ENCODE results near the gene SPIRE2. TPM values are rescaled to one million over a fixed set of nuclear protein-coding genes. Genes with fewer than 3 reads are reported as not detected.

Gene SPIRE2
- total and polyA plus RNA-seq, 2 experiments from 2014 or later: 0.55 to 3.6 TPM

DNA sequence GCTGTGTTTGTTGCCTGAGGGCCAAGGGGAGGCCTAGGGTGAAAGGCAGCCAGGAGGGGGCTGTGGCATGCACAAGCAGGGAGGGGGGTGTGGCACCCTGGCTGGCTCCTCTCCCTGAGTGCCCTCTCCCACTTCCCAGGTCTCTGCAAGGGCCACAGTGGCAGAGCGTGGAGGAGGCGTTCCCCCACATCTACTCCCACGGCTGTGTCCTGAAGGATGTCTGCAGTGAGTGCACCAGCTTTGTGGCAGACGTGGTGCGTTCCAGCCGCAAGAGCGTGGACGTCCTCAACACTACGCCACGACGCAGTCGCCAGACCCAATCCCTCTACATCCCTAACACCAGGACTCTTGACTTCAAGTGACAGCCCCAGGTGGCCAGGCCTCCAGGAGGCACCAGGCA, 41.6 kb downstream of the SPIRE2 start:
- TF ChIP-seq EZH2phosphoT487 (IDR thresholded peaks at IDR 0.05; ENCODE audit: insufficient read depth, low read depth): no peak
- DNase-seq: no peak
- Histone ChIP-seq H3K9me2 (ENCODE audit: insufficient read depth) (no peaks in the 10 kb centered on the region), H4K20me1 (ENCODE audit: insufficient read depth) (peaks cover 5% of the 10 kb centered on the region; the same call in 1 of the 2 replicates), H2AFZ (no peak overlapping the region), H3K4me1 (ENCODE audit: insufficient read depth) (peaks cover 9% of the 10 kb centered on the region; the same call in 1 of the 2 replicates), H3K4me2 (ENCODE audit: unreplicated experiment) (no peak overlapping the region), H3K9me3 (ENCODE audit: low read depth) (no peaks in the 10 kb centered on the region), H3K36me3 (ENCODE audit: low read depth) (peaks cover 4% of the 10 kb centered on the region; the same call in 1 of the 2 replicates), H3K27me3 (replicated peaks; ENCODE audit: insufficient read depth) (no peaks in the 10 kb centered on the region), H3K9ac (no peak overlapping the region), H3F3A (ENCODE audit: insufficient read depth) (peaks cover 12% of the 10 kb centered on the region), H3K27ac (no peak overlapping the region), H3K79me2 (ENCODE audit: insufficient read depth) (peaks cover 21% of the 10 kb centered on the region), H3K4me3 (no peak overlapping the region)
- 97 to 98% methylated on average over 12 of the region's 12 CpGs for WGBS, 2 experiments (ENCODE audit: low coverage in 1 of 2, low lambda C conversion rate in 2 of 2, missing lambda C conversion rate in 2 of 2)
- in situ Hi-C loops (cut with MboI): no loop called here

DNA sequence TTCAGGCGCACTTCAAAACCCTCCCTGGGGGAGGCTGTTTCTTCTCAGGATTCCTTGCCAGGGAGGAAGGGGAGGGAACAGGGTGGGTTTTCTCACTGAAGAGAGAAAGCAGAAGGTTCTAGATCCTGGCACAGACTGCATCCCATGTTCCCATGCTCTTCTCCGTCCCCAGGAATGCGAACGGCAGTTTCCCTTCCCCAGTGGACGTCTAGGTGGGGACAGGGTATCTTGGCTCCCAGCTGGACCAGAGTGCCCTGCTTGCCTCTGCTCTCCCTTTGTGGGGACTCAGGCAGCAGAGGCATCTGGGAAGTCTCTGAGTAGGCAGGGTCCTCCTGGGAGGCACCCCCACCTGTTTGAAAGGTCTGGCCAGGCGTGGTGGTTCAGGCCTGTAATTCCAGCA, 42.2 kb downstream of the SPIRE2 start:
- no peak for DNase-seq
- Histone ChIP-seq H3K79me2 (ENCODE audit: insufficient read depth) (peaks cover 27% of the 10 kb centered on the region), H3K9ac (no peak overlapping the region), H3K9me2 (ENCODE audit: insufficient read depth) (no peaks in the 10 kb centered on the region), H3K4me2 (ENCODE audit: unreplicated experiment) (no peak overlapping the region), H3K27ac (no peak overlapping the region), H3K27me3 (replicated peaks; ENCODE audit: insufficient read depth) (no peaks in the 10 kb centered on the region), H2AFZ (no peak overlapping the region), H3F3A (ENCODE audit: insufficient read depth) (peaks cover 11% of the 10 kb centered on the region), H3K4me3 (no peak overlapping the region), H3K36me3 (ENCODE audit: low read depth) (peaks cover 8% of the 10 kb centered on the region; the same call in 1 of the 2 replicates), H4K20me1 (ENCODE audit: insufficient read depth) (peaks cover 8% of the 10 kb centered on the region; the same call in 1 of the 2 replicates), H3K9me3 (ENCODE audit: low read depth) (no peaks in the 10 kb centered on the region), H3K4me1 (ENCODE audit: insufficient read depth) (peaks cover 12% of the 10 kb centered on the region; the same call in 1 of the 2 replicates)
- WGBS, 2 experiments (ENCODE audit: low coverage in 1 of 2, low lambda C conversion rate in 2 of 2, missing lambda C conversion rate in 2 of 2): 96% methylated on average over 6 of the region's 6 CpGs
- TF ChIP-seq EZH2phosphoT487 (IDR thresholded peaks at IDR 0.05; ENCODE audit: insufficient read depth, low read depth): no peak
- TF ChIP-seq EZH2 (IDR thresholded peaks at IDR 0.05; ENCODE audit: insufficient read depth, poor library complexity, severe bottlenecking): no peak
- in situ Hi-C loops (cut with MboI): no loop called here

DNA sequence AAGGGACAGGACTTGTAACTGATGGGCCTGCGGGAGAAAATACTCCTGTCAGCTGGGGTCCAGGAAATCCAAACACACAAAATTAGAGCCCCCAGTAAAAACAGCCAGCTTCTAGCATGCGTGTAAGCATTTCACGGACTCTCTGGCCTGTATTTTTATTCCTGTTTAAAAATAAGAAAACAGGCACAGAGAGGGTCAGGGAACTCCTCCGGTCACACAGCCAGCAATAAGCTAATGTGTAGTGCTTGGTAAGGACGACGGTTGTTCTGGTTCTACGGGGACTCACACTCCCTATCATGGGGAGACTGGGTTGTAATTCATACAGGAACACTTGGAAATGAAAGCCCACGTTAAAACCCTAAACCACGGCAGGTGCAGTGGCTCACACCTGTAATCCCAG, 43.6 kb downstream of the SPIRE2 start:
- no peak for DNase-seq
- Histone ChIP-seq H3K4me2 (ENCODE audit: unreplicated experiment) (no peak overlapping the region), H3K4me1 (ENCODE audit: insufficient read depth) (peaks cover 12% of the 10 kb centered on the region; the same call in 1 of the 2 replicates), H3K27me3 (replicated peaks; ENCODE audit: insufficient read depth) (no peaks in the 10 kb centered on the region), H3K4me3 (no peak overlapping the region), H3K9me2 (ENCODE audit: insufficient read depth) (no peaks in the 10 kb centered on the region), H3K9ac (peak overlapping the region; percentile 99; the same call in 1 of the 2 replicates), H3K36me3 (ENCODE audit: low read depth) (peaks cover 14% of the 10 kb centered on the region; the same call in 1 of the 2 replicates), H3F3A (ENCODE audit: insufficient read depth) (peaks cover 14% of the 10 kb centered on the region), H3K9me3 (ENCODE audit: low read depth) (no peaks in the 10 kb centered on the region), H3K27ac (no peak overlapping the region), H3K79me2 (ENCODE audit: insufficient read depth) (peaks cover 41% of the 10 kb centered on the region), H2AFZ (no peak overlapping the region), H4K20me1 (ENCODE audit: insufficient read depth) (peaks cover 8% of the 10 kb centered on the region; the same call in 1 of the 2 replicates)
- TF ChIP-seq EZH2phosphoT487 (IDR thresholded peaks at IDR 0.05; ENCODE audit: insufficient read depth, low read depth): no peak
- no peak for TF ChIP-seq EZH2 (IDR thresholded peaks at IDR 0.05; ENCODE audit: insufficient read depth, poor library complexity, severe bottlenecking)
- WGBS, 2 experiments (ENCODE audit: low coverage in 1 of 2, low lambda C conversion rate in 2 of 2, missing lambda C conversion rate in 2 of 2): 98% methylated on average over 9 of the region's 9 CpGs
- in situ Hi-C loops (cut with MboI): no loop called here

DNA sequence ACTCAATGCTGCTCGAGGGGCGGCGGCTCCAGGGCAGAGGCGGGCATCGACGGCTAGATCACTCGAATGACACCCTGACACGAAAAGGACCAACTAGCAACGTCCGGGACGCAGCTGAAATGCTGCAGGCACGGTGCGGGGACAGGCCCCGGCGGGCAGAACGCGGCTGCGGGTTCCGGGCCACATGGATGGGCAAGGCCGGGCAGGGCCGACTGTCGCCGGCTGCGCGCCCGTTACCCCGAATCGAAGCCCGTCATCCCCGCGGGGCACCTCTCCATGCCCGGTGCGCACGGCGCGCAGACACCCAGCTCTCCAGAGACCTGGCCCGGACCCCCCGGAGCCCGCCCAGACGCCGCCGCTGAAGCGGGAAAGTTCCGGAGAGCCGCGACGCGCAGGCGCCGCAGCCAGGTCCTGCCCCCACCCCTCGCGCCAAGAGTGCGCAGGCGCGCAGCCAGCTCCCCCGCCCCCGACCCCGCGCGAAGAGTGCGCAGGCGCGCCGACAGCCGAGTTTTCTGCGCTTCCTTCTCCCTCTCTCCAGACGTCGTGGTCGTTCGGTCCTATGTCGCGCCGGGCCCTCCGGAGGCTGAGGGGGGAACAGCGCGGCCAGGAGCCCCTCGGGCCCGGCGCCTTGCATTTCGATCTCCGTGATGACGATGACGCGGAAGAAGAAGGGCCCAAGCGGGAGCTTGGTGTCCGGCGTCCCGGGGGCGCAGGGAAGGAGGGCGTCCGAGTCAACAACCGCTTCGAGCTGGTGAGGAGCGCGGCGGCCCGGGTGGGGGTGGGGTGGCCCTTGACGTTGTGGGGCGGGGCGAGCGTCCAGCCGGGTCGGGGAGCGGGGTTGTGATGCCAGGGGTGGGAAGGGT, 45.1 kb downstream of the SPIRE2 start, which contains the start of gene TCF25:
Gene TCF25, plus strand, starts transcription at position 484 of the 863 bp plus-strand sequence. Its CDS starts 76 bp downstream, at position 560.
- peaks cover 56% of the 10 kb centered on the region for H3K79me2 ChIP-seq (ENCODE audit: insufficient read depth)
- H4K20me1 ChIP-seq (ENCODE audit: insufficient read depth): peaks cover 14% of the 10 kb centered on the region; the same call in 1 of the 2 replicates
- no peak for TF ChIP-seq EZH2phosphoT487 (IDR thresholded peaks at IDR 0.05; ENCODE audit: insufficient read depth, low read depth)
- TF ChIP-seq EZH2 (IDR thresholded peaks at IDR 0.05; ENCODE audit: insufficient read depth, poor library complexity, severe bottlenecking): no peak
- in situ Hi-C loops (cut with MboI): no loop called here
- no peaks in the 10 kb centered on the region for H3K9me2 ChIP-seq (ENCODE audit: insufficient read depth)
- no peaks in the 10 kb centered on the region for H3K27me3 ChIP-seq (replicated peaks; ENCODE audit: insufficient read depth)
- peak within 1 kb of the TSS; percentile 99 for H3K9ac ChIP-seq
- DNase-seq: peak; percentile 91
- peaks cover 19% of the 10 kb centered on the region for H3F3A ChIP-seq (ENCODE audit: insufficient read depth)
- H3K36me3 ChIP-seq (ENCODE audit: low read depth): peaks cover 14% of the 10 kb centered on the region
- WGBS, 2 experiments (ENCODE audit: low coverage in 1 of 2, low lambda C conversion rate in 2 of 2, missing lambda C conversion rate in 2 of 2): 0 to 2% methylated on average over 35 to 85 of the region's 104 CpGs
- no peaks in the 10 kb centered on the region for H3K9me3 ChIP-seq (ENCODE audit: low read depth)
- H3K27ac ChIP-seq: peak within 1 kb of the TSS; percentile 100
- H3K4me3 ChIP-seq: peak within 1 kb of the TSS; percentile 86
- peak within 1 kb of the TSS; percentile 75 for H2AFZ ChIP-seq
- peaks cover 12% of the 10 kb centered on the region; the same call in 1 of the 2 replicates for H3K4me1 ChIP-seq (ENCODE audit: insufficient read depth)
- peak within 1 kb of the TSS; percentile 78 for H3K4me2 ChIP-seq (ENCODE audit: unreplicated experiment)
